Loucy (cell line): ENCODE measurements around the gene ZKSCAN1.

Experiments
- CTCF ChIP-seq: fragments of 200-600 bp; sonication (generic); conservative IDR thresholded peaks from 2 replicates; pipeline ENCODE4 v1.5.1; 2014; ENCODE audit warnings: mild to moderate bottlenecking, antibody characterized with exemption, low read length
- EZH2phosphoT487 ChIP-seq: fragments of 200-600 bp; IDR thresholded peaks from 2 replicates; pipeline ENCODE4 v1.6.1; 2018; ENCODE audit warnings: antibody characterized with exemption, mild to moderate bottlenecking, moderate library complexity, borderline replicate concordance

- TF ChIP-seq CTCF (no peak), EZH2phosphoT487 (no peak)
These were observed 22.9 kb upstream of the ZKSCAN1 start for GRCh38 chr7:99992330-99993038.
